NCI-H1694 treated with DMSO at 0.1 percent for 48 hours (cell line): ENCODE results near the gene MANF.

Experiments
- DNase-seq: peaks from one replicate; lab custom pipeline; 2025; lab: John Stamatoyannopoulos, UW

MANF gene

DNA sequence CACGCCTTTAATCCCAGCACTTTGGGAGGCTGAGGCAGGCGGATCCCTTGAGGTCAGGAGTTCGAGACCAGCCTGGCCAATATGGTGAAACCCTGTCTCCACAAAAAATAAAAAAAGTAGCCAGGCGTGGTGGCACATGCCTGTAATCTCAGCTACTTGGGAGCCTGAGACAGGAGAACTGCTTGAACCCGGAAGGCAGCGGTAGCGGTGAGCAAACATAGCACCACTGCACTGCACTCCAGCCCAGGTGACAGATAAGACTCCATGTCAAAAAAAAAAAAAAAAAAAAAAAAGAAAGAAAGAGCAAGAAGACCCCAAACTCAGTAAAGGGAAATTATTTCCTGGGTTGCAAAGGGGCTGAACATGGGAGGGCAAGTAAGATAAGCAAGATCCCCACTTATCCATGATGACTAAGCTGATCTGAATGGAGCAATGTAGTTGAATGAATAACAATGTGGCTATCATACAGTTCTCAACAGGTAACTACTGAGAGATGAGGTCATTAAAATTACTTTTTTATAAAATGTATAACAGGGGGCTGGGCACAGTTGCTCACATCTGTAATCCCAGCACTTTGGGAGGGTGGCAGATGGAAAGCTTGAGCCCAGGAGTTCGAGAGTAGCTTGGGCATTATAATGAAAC lies 52.0 kb downstream of the MANF start:
- DNase-seq, result no peak
